ENCODE results near the gene OOSP4B. TPM values are rescaled to one million over a fixed set of nuclear protein-coding genes. Genes with fewer than 3 reads are reported as not detected.
"Not testable (repeated sequence)": the region's sequence is repeated elsewhere in the genome, so short reads cannot be mapped to it uniquely, and the experiment has no call there.

The OOSP4B gene
- total and polyA plus RNA-seq, 9 donors = 0.70 TPM; not detected in 8

- intact Hi-C loops (cut with DNase I) = no loop called here
- no peak overlapping the region for H3K27ac ChIP-seq
- H3K4me3 ChIP-seq = no peak overlapping the region
- 88 to 94% (median 90%) methylated on average over 1 of the region's 1 CpG for WGBS, 3 donors
- no peaks in the 10 kb centered on the region for H3K36me3 ChIP-seq
- no peak for TF ChIP-seq EP300 (IDR thresholded peaks at IDR 0.05)
- TF ChIP-seq CTCF (IDR thresholded peaks at IDR 0.05) = no peak
- no peak for TF ChIP-seq POLR2A (IDR thresholded peaks at IDR 0.05)
- H3K4me1 ChIP-seq (ENCODE audit: insufficient read depth) = no peaks in the 10 kb centered on the region
- H3K9me3 ChIP-seq = no peaks in the 10 kb centered on the region
- DNase-seq = no peak
- no peaks in the 10 kb centered on the region for H3K27me3 ChIP-seq
Observed at GRCh38 chr11:60065801-60066200, 48.8 kb downstream of the OOSP4B start.

- no peak for DNase-seq
- no peaks in the 10 kb centered on the region for H3K9me3 ChIP-seq
- H3K27ac ChIP-seq = no peak overlapping the region
- H3K4me3 ChIP-seq = no peak overlapping the region
- TF ChIP-seq EP300 (IDR thresholded peaks at IDR 0.05) = no peak
- TF ChIP-seq POLR2A (IDR thresholded peaks at IDR 0.05) = no peak
- TF ChIP-seq CTCF (IDR thresholded peaks at IDR 0.05) = no peak
- intact Hi-C loops (cut with DNase I) = no loop called here
- H3K4me1 ChIP-seq (ENCODE audit: insufficient read depth) = no peaks in the 10 kb centered on the region
- no peaks in the 10 kb centered on the region for H3K36me3 ChIP-seq
- WGBS, 3 donors = 78 to 93% (median 89%) methylated on average over 2 of the region's 2 CpGs
- H3K27me3 ChIP-seq = no peaks in the 10 kb centered on the region
Observed at GRCh38 chr11:60069450-60069849, 52.5 kb downstream of the OOSP4B start.

- not testable (repeated sequence) for H3K27me3 ChIP-seq
- intact Hi-C loops (cut with DNase I) = loop anchor here in 1 of 4 donors (5.0 kb wide), 1 partner anchor 1679 kb away; no protein-coding TSS in a partner anchor
Observed at GRCh38 chr11:60071644-60072043, 54.7 kb downstream of the OOSP4B start.

GRCh38 chr11:60077216-60077817 is 60.3 kb downstream of the OOSP4B start:
- Histone ChIP-seq H3K4me3 (no peak overlapping the region), H3K9me3 (no peaks in the 10 kb centered on the region), H3K4me1 (ENCODE audit: insufficient read depth) (no peaks in the 10 kb centered on the region), H3K36me3 (no peaks in the 10 kb centered on the region), H3K27ac (no peak overlapping the region), H3K27me3 (no peaks in the 10 kb centered on the region)
- no peak for DNase-seq
- TF ChIP-seq EP300 (IDR thresholded peaks at IDR 0.05) (no peak), POLR2A (IDR thresholded peaks at IDR 0.05) (no peak), CTCF (IDR thresholded peaks at IDR 0.05) (no peak)
- intact Hi-C loops (cut with DNase I) = no loop called here
- WGBS, 3 donors = 74 to 79% (median 78%) methylated on average over 15 of the region's 15 CpGs

More at GRCh38 chr11:60071644-60072043, 54.7 kb downstream of the OOSP4B start:
- not testable (repeated sequence) for H3K27ac ChIP-seq; H3K4me1 ChIP-seq (ENCODE audit: insufficient read depth); H3K9me3 ChIP-seq; H3K4me3 ChIP-seq; DNase-seq; H3K36me3 ChIP-seq
- 14 to 24% (median 18%) methylated on average over 6 of the region's 6 CpGs for WGBS, 3 donors

- Histone ChIP-seq H3K9me3 (no peaks in the 10 kb centered on the region), H3K4me3 (no peak overlapping the region), H3K27ac (no peak overlapping the region), H3K27me3 (no peaks in the 10 kb centered on the region), H3K36me3 (no peaks in the 10 kb centered on the region), H3K4me1 (ENCODE audit: insufficient read depth) (no peaks in the 10 kb centered on the region)
- no peak for TF ChIP-seq CTCF (IDR thresholded peaks at IDR 0.05)
- TF ChIP-seq EP300 (IDR thresholded peaks at IDR 0.05) = no peak
- TF ChIP-seq POLR2A (IDR thresholded peaks at IDR 0.05) = no peak
- intact Hi-C loops (cut with DNase I) = no loop called here
- WGBS, 3 donors = 94 to 97% (median 96%) methylated on average over 1 of the region's 1 CpG
- DNase-seq = no peak
Observed at GRCh38 chr11:60077981-60078380, 61.0 kb downstream of the OOSP4B start.

All from ovary (tissue), 9 donors.